Measurements from ENCODE around the gene GLYATL2. TPM values are rescaled to one million over a fixed set of nuclear protein-coding genes. Genes with fewer than 3 reads are reported as not detected.

Gene GLYATL2
- total RNA-seq, 1 experiment from 2014 or later = not detected

DNA sequence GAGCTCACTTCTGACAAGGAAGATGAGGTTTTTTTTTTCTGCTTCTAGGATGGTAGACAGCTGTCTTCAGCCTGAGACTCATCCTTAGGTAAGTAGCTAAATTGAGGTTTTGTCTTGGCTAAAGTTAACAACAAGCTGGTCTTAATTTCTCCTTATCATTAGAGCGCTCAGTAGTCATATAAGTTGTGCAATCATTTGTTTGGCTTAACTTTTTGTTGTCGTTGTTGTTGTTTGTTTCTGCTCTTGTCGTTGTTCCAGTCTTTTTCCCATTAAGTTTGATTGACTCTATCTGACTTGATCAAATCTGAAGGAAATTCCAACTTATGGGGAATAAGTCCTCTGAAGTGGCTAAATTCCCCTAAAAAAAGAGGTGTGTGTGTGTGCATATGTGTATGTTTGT, 33.0 kb downstream of the GLYATL2 start:
- in situ Hi-C loops (cut with HindIII; ENCODE audit: low pct_unique_long_range_greater_than_20kb, low sequenced_read_pairs) = no loop called here
- no peak for DNase-seq (ENCODE audit: low read depth, low spot score)

GRCh38 chr11:58807343-58807742, 37.2 kb downstream of the GLYATL2 start:
- in situ Hi-C loops (cut with HindIII; ENCODE audit: low pct_unique_long_range_greater_than_20kb, low sequenced_read_pairs) = no loop called here
- no peak for DNase-seq (ENCODE audit: low read depth, low spot score)

DNA sequence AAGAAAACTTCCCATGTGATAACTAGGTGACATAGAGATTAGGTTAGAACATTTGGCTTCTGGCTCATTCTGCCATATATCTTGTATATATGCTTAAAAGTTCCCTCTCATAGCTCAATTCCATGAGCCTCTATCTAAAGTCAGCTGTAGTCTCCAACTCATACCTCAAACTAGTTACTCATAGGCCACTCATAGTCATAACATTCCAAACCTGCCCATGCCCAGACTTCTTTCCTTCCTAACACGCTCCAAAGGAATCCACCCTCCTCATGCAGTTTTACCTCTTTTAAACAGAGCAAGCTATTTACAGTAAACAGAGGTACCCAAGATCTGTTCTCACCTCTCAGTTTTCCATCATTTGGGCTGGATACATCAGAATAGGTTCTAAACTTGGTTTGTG, 39.4 kb downstream of the GLYATL2 start:
- in situ Hi-C loops (cut with HindIII; ENCODE audit: low pct_unique_long_range_greater_than_20kb, low sequenced_read_pairs) = no loop called here
- DNase-seq (ENCODE audit: low read depth, low spot score) = no peak

DNA sequence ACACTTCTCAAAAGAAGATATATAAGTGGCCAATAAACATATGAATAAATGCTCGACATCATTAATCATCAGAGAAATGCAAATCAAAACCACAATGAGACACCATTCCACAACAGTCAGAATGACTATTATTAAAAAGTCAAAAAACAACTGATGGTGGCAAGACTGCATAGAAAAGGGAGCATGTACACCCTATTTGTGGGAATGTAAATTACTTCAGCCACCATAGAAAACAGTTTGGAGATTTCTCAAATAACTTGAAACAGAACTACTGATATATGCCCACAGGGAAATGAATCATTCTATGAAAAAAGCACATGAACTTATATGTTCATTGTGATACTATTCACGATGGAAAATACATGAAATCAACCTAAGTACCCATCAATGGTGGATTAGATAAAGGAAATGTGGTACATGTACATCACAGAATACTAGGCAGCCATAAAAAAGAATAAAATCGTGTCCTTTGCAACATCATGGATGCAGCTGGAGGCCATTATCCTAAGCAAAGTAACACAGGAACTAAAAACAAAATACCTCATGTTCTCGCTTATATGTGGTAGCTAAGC, 42.4 kb downstream of the GLYATL2 start:
- in situ Hi-C loops (cut with HindIII; ENCODE audit: low pct_unique_long_range_greater_than_20kb, low sequenced_read_pairs) = no loop called here
- DNase-seq (ENCODE audit: low read depth, low spot score) = no peak

GRCh38 chr11:58801302-58801701, 43.2 kb downstream of the GLYATL2 start:
- DNase-seq (ENCODE audit: low read depth, low spot score) = no peak
- in situ Hi-C loops (cut with HindIII; ENCODE audit: low pct_unique_long_range_greater_than_20kb, low sequenced_read_pairs) = no loop called here

GRCh38 chr11:58796333-58796732, 48.2 kb downstream of the GLYATL2 start:
- in situ Hi-C loops (cut with HindIII; ENCODE audit: low pct_unique_long_range_greater_than_20kb, low sequenced_read_pairs) = no loop called here
- DNase-seq (ENCODE audit: low read depth, low spot score) = no peak

GRCh38 chr11:58788355-58789023, 56.0 kb downstream of the GLYATL2 start:
- DNase-seq (ENCODE audit: low read depth, low spot score) = peak; percentile 73
- in situ Hi-C loops (cut with HindIII; ENCODE audit: low pct_unique_long_range_greater_than_20kb, low sequenced_read_pairs) = no loop called here

DNA sequence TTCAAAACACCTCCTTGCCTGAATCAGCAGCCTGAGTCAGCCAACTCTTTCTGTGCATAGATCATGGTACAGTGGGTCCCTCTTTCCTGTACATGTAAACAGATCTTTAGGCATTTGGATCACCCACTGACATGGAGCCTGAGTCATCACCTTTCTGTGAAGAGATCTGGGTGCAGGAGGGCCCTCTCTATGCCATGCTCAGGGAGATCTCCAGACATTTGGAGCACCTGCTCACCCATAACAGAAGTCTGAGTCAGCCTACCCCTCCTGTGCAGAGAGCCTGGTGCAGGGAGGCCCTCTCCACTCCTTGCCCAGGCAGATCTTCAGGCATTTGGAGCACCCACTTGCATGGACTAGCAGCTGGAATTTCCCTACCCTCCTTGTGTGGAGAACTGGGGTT, 56.6 kb downstream of the GLYATL2 start:
- no peak for DNase-seq (ENCODE audit: low read depth, low spot score)
- in situ Hi-C loops (cut with HindIII; ENCODE audit: low pct_unique_long_range_greater_than_20kb, low sequenced_read_pairs) = no loop called here

- in situ Hi-C loops (cut with HindIII; ENCODE audit: low pct_unique_long_range_greater_than_20kb, low sequenced_read_pairs) = no loop called here
- no peak for DNase-seq (ENCODE audit: low read depth, low spot score)
Observed at GRCh38 chr11:58786693-58787092, 57.8 kb downstream of the GLYATL2 start.

DNA sequence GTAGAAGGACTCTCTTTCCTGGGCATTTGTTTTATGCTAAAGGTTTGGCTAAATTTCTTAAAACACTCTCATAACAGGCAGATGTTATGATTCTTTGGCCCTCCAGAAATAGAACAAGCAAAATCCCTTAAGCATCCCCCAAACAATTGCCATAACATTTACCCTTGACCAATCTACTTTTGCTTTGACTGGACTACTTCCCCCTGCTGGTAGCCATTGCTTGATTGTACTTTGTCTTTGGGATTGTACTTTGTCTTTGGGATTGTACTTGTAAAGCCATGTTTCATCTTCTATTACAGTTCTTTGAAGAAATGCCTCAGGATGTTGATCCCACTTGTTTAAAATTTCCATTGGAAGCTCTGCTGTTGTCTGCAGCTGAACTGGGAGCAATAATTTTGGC, 59.5 kb downstream of the GLYATL2 start:
- DNase-seq (ENCODE audit: low read depth, low spot score) = peak; percentile 25
- in situ Hi-C loops (cut with HindIII; ENCODE audit: low pct_unique_long_range_greater_than_20kb, low sequenced_read_pairs) = no loop called here

Other genes starting within 250 kb of the GLYATL2 start
- gene CNTF, start 222.0 kb downstream of the GLYATL2 start, total RNA-seq (2014; rRNA removed; shearing (Covaris generic)) = 1.2 and 2.1 TPM in 2 replicates
- not detected in 2 replicates for gene GLYAT, start 112.8 kb downstream of the GLYATL2 start, total RNA-seq (2014; rRNA removed; shearing (Covaris generic))
- gene GLYATL1, start 94.8 kb upstream of the GLYATL2 start, total RNA-seq (2014; rRNA removed; shearing (Covaris generic)) = not detected in 2 replicates
- gene GLYATL1B, start 241.6 kb upstream of the GLYATL2 start, total RNA-seq (2014; rRNA removed; shearing (Covaris generic)) = not detected in 2 replicates

Data from SK-MEL-5 (cell line).